AG04449 (cell line): Measurements from ENCODE around the gene RASL10A.

ENCODE experiments used
- CTCF ChIA-PET: fragments of 350-600 bp; formaldehyde crosslinking; extraction: SDS; loops from one replicate; lab custom pipeline; 2021; ENCODE audit warnings: antibody characterized with exemption; lab: Yijun Ruan, JAX
- POLR2A ChIA-PET: fragments of 400-600, 350-600 bp; formaldehyde crosslinking; extraction: SDS; loops from one replicate; lab custom pipeline; 2020; ENCODE audit warnings: antibody characterized with exemption, inconsistent platforms; lab: Yijun Ruan, JAX
- DNase-seq: peaks from one replicate; pipeline ENCODE4 v3.0.0-alpha.2; 2010; ENCODE audit warnings: low read depth, low spot score
- H3K4me3 ChIP-seq: 2 replicates; pipeline ENCODE4 v1.5.1; 2011; ENCODE audit warnings: low read depth, mild to moderate bottlenecking, control low read depth, low read length
- CTCF ChIP-seq: IDR thresholded peaks from one replicate; pipeline ENCODE4 v1.5.1; 2011; ENCODE audit warnings: mild to moderate bottlenecking, moderate library complexity, low read length, control low read depth, inconsistent platforms; ENCODE audit not compliant: insufficient read depth; ENCODE audit errors: missing control alignments

The RASL10A gene

GRCh38 chr22:29334696-29335344 is 19.3 kb upstream of the RASL10A start:
- ChIA-PET POLR2A (no interaction called here), CTCF (no interaction called here)
- H3K4me3 ChIP-seq = no peak overlapping the region
- no peak for DNase-seq
- no peak for TF ChIP-seq CTCF

- ChIA-PET POLR2A (no interaction called here), CTCF (no interaction called here)
- H3K4me3 ChIP-seq = no peak overlapping the region
- no peak for DNase-seq
- no peak for TF ChIP-seq CTCF
Observed at GRCh38 chr22:29334148-29334547, 18.7 kb upstream of the RASL10A start.

- no peak for TF ChIP-seq CTCF
- no peak overlapping the region for H3K4me3 ChIP-seq
- DNase-seq = no peak
- ChIA-PET POLR2A (no interaction called here), CTCF (interaction anchor here (0.6 to 1.7 kb wide), 2 partner anchors 20 to 713 kb away, joined by 3 to 4 read pairs; no protein-coding TSS in a partner anchor)
Observed at GRCh38 chr22:29332886-29333496, 17.5 kb upstream of the RASL10A start.

- ChIA-PET POLR2A (no interaction called here), CTCF (interaction anchor here (1.7 kb wide), 1 partner anchor 19 kb away, joined by 4 read pairs; no protein-coding TSS in a partner anchor)
- TF ChIP-seq CTCF = no peak
- DNase-seq = no peak
- no peak overlapping the region for H3K4me3 ChIP-seq
Observed at GRCh38 chr22:29331658-29332300, 16.3 kb upstream of the RASL10A start.

- ChIA-PET POLR2A (no interaction called here), CTCF (no interaction called here)
- no peak overlapping the region for H3K4me3 ChIP-seq
- no peak for DNase-seq
- no peak for TF ChIP-seq CTCF
Observed at GRCh38 chr22:29331213-29331612, 15.7 kb upstream of the RASL10A start.

- CTCF ChIA-PET = no interaction called here
- DNase-seq = no peak
- POLR2A ChIA-PET = no interaction called here
- no peak overlapping the region for H3K4me3 ChIP-seq
- no peak for TF ChIP-seq CTCF
Observed at GRCh38 chr22:29330753-29331152, 15.3 kb upstream of the RASL10A start.
